ENCODE measurements around the gene TXNL4A. TPM values are rescaled to one million over a fixed set of nuclear protein-coding genes. Genes with fewer than 3 reads are reported as not detected.
"Not testable (repeated sequence)": the region's sequence is repeated elsewhere in the genome, so short reads cannot be mapped to it uniquely, and the experiment has no call there.

The TXNL4A gene
- total RNA-seq, 2 donors from 2014 or later = 11.2 to 13.5 TPM

- 72 to 80% methylated on average over 3 of the region's 3 CpGs for WGBS, 2 donors
- no peaks in the 10 kb centered on the region for H3K27me3 ChIP-seq
- no peaks in the 10 kb centered on the region for H3K36me3 ChIP-seq (replicated peaks in 1 of 2; ENCODE audit: insufficient read depth in 1 of 2, low read depth in 2 of 2)
- H3K9me3 ChIP-seq = peaks cover 0 to 10% (median 0%) of the 10 kb centered on the region in 3 donors
- no peaks in the 10 kb centered on the region for H3K4me1 ChIP-seq
- TF ChIP-seq CTCF (IDR thresholded peaks at IDR 0.05) (no peak), POLR2A (IDR thresholded peaks at IDR 0.05) (no peak)
- intact Hi-C loops (cut with DNase I) = no loop called here
- no peak overlapping the region for H3K4me3 ChIP-seq
- H3K27ac ChIP-seq = no peak overlapping the region
- ATAC-seq (no peak), DNase-seq (no peak)
Observed at GRCh38 chr18:80000877-80001276, 12.5 kb upstream of the TXNL4A start.

- H3K27ac ChIP-seq; DNase-seq; H3K4me1 ChIP-seq; H3K27me3 ChIP-seq; ATAC-seq; H3K36me3 ChIP-seq (replicated peaks in 1 of 2; ENCODE audit: insufficient read depth in 1 of 2, low read depth in 2 of 2); H3K4me3 ChIP-seq; intact Hi-C loops (cut with DNase I): not testable (repeated sequence)
- WGBS, 2 donors = 76 to 87% methylated on average over 2 of the region's 2 CpGs
- H3K9me3 ChIP-seq = peaks cover 0 to 10% (median 0%) of the 10 kb centered on the region in 3 donors
Observed at GRCh38 chr18:79999701-80000100, 11.3 kb upstream of the TXNL4A start.

GRCh38 chr18:79991494-79991893 lies 3.1 kb upstream of the TXNL4A start:
- intact Hi-C loops (cut with DNase I) = no loop called here

GRCh38 chr18:79989195-79989497 lies 783 bp upstream of the TXNL4A start:
- intact Hi-C loops (cut with DNase I) = loop anchor here (10.0 kb wide), 1 partner anchor 54 kb away; no protein-coding TSS in a partner anchor
- TF ChIP-seq POLR2A (IDR thresholded peaks at IDR 0.05) = no peak
- TF ChIP-seq CTCF (IDR thresholded peaks at IDR 0.05) = no peak
- peak overlapping the region in 1 of 2 donors; percentile 90 for H3K4me3 ChIP-seq
- no peaks in the 10 kb centered on the region for H3K9me3 ChIP-seq
- 42 to 47% methylated on average over 14 of the region's 14 CpGs for WGBS, 2 donors
- H3K4me1 ChIP-seq = peaks cover 27% of the 10 kb centered on the region
- H3K36me3 ChIP-seq (replicated peaks in 1 of 2; ENCODE audit: insufficient read depth in 1 of 2, low read depth in 2 of 2) = no peaks in the 10 kb centered on the region
- DNase-seq (no peak), ATAC-seq (no peak)
- H3K27me3 ChIP-seq = no peaks in the 10 kb centered on the region
- peak overlapping the region in 3 of 4 donors; percentile 94 to 98 (median 98) for H3K27ac ChIP-seq

More at GRCh38 chr18:79991494-79991893, 3.1 kb upstream of the TXNL4A start:
- no peaks in the 10 kb centered on the region for H3K9me3 ChIP-seq
- H3K4me3 ChIP-seq = no peak overlapping the region
- H3K4me1 ChIP-seq = peaks cover 20% of the 10 kb centered on the region
- ATAC-seq (no peak), DNase-seq (no peak)
- WGBS, 2 donors = 65 to 69% methylated on average over 2 of the region's 2 CpGs
- no peaks in the 10 kb centered on the region for H3K36me3 ChIP-seq (replicated peaks in 1 of 2; ENCODE audit: insufficient read depth in 1 of 2, low read depth in 2 of 2)
- no peak overlapping the region for H3K27ac ChIP-seq
- no peaks in the 10 kb centered on the region for H3K27me3 ChIP-seq
- no peak for TF ChIP-seq POLR2A (IDR thresholded peaks at IDR 0.05)
- no peak for TF ChIP-seq CTCF (IDR thresholded peaks at IDR 0.05)

DNA sequence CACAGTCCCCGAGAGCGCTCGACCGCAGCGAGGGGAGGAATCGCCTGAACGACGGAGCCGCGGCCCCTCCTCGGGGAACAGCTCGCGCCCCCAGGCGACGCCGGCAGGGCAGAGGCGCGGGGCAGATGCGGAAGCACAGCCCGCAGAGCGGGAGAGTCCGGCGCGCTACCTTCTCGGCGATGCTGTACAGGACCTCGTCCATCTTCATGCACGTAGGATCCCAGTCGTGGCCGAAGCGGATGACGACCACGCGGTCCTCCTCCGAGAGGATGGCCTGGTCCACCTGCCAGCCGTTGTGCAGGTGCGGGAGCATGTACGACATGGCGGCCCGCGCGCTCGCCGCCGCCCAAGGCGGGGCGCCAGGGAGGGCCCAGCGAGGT lies 302 bp downstream of the TXNL4A start:
- 1 to 2% methylated on average over 11 to 48 of the region's 48 CpGs for WGBS, 2 donors
- intact Hi-C loops (cut with DNase I) = loop anchor here (10.0 kb wide), 1 partner anchor 53 kb away; no protein-coding TSS in a partner anchor
- Histone ChIP-seq H3K27ac (peak overlapping the region; percentile 92 to 98 (median 96)), H3K4me3 (peak overlapping the region; percentile 90 to 92), H3K4me1 (peaks cover 32% of the 10 kb centered on the region), H3K36me3 (replicated peaks in 1 of 2; ENCODE audit: insufficient read depth in 1 of 2, low read depth in 2 of 2) (no peaks in the 10 kb centered on the region), H3K9me3 (no peaks in the 10 kb centered on the region), H3K27me3 (no peaks in the 10 kb centered on the region)
- ATAC-seq (peak; percentile 62), DNase-seq (peak; percentile 54 to 69 (median 59))
- TF ChIP-seq CTCF (IDR thresholded peaks at IDR 0.05) (peak in 5 of 7 experiments; percentile 11 to 32 (median 30)), POLR2A (IDR thresholded peaks at IDR 0.05) (peak in 1 of 3 donors; percentile 37)
